Activated CD8-positive, alpha-beta memory T cell treated with anti-CD3 and anti-CD28 coated beads, Interleukin-2, amount 50 U/mL, for 1 hour (primary cell): ENCODE results near the gene HPSE2.

Experiments used
- DNase-seq: peaks from one replicate; pipeline ENCODE4 v3.0.0-alpha.2; 2020; ENCODE audit errors: extremely low read depth

Gene HPSE2

DNA sequence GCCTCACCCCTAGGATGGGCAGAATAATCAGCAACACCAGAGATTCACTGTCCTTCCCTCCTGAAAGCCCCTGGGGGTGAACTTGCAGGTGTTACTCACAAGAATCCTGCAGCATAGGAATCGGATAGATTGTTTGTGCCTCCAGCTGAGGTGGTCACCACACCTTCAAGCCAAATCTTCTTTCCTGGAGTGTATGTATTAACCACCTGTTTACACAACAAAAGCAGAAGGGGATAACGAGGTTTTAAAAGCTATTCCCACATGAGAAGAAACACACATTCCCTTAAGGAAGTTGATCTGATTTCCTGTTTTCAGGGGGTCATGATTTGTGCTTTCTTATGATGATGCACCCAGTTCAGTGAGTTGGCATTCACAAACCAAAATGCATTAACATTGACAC is 615.1 kb downstream of the HPSE2 start:
- DNase-seq = no peak

DNA sequence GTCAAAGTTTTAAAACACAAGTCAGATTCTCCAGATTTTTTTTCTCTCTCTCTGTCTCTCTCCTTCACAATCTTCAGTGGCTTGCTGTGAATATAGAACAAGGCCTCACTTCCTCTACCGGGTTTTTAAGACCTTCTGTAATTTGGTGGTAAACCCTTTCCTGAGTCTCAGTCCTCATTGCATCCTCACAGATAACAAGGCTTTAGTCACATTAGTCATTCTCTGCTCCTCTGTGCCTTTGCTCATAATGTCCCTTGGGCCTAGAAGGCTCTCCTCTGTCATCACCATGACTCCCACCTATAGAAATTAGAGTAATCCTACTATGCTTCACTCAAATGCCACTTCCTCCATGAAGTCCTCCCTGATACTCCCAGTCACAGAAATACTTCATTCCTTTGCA is 616.2 kb downstream of the HPSE2 start:
- no peak for DNase-seq

DNA sequence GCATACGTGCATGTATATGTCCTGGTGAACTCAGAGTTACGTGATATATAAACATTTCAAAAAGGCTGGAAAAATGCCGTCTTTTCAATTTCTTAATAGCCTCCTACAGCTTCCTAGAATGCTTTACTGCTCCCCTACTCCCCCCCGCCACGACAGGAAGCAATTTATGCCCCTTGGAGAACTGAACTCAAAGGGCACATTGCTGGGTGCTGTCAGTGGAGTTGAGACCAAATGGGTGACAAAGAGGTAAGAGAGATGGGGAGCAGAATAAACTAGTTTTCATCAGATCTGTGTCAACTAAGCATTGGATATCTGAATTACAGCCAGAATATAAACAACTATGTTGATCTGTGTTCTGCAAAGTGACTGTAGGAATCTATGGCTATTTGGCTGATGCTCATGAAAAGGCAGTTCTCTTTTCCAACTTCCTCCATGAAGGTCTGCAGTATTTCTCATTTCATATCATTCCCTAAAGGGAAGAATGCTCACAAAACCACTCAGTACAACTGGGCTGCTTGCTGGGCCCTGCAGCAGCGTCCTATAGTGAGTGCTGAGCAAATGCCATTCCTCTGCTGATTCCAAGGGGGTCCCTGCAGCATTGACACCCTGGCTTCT is 617.6 kb downstream of the HPSE2 start:
- no peak for DNase-seq

GRCh38 chr10:98613446-98613845 is 622.2 kb downstream of the HPSE2 start:
- DNase-seq = no peak

GRCh38 chr10:98611436-98611835 is 624.2 kb downstream of the HPSE2 start:
- no peak for DNase-seq

DNA sequence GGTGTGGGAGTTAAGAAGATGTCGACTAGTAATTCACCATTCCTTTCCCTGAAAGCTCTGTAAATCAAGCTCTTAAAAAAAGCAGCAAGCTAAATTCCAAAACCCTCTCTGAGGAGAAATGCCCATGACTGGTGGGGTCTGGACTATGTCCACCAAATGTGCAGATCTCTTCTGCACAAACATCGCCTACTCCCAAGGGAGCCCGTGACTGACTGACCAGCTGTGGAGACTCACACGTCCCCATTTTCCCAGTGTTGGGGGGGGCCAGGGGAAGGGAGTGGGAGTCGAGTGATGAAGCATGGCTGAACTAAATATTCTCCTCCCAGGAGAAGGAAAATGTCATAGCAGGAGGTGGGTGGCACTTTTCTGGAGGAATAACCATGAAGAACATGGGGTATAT is 624.8 kb downstream of the HPSE2 start:
- DNase-seq = no peak

GRCh38 chr10:98610301-98610700 is 625.4 kb downstream of the HPSE2 start:
- DNase-seq = no peak

DNA sequence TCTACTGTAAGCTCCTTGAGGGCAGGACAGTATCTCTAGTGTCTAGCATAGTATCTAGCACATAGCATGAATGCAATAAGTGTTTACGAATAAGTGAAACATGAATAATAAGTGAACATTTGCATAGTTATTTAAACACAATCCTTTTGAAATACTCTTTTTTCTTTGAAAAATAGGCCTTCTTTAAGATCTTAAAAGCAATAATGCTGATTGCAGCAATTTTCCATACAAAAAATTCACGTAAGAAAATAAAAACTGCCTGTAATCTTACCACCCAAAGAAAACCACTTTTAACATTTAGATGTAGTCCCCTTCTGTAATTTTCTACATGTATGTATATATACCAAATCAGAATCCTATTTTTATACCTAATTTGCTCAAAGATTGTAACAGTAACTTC is 626.4 kb downstream of the HPSE2 start:
- no peak for DNase-seq

DNA sequence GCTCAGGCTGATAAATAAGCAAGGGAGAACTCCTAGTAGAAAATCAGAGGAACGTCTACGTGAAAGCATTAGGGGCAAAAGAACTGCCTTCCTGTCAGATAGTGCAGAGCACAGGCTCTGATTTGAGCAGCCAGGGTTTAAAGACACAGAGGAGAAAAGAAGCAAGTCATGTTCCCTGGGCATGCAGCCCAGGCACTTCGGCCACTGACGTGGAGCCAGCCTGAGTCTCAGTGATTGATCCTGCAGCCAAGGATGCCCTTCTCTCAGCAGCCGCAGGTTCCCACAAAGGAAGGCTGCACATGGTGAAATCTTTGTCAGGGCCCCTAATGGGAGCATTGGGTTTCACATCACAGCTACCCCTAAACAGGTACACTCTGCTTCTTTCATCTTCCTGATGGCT is 627.2 kb downstream of the HPSE2 start:
- DNase-seq = no peak

GRCh38 chr10:98602224-98602623 is 633.4 kb downstream of the HPSE2 start:
- no peak for DNase-seq

DNA sequence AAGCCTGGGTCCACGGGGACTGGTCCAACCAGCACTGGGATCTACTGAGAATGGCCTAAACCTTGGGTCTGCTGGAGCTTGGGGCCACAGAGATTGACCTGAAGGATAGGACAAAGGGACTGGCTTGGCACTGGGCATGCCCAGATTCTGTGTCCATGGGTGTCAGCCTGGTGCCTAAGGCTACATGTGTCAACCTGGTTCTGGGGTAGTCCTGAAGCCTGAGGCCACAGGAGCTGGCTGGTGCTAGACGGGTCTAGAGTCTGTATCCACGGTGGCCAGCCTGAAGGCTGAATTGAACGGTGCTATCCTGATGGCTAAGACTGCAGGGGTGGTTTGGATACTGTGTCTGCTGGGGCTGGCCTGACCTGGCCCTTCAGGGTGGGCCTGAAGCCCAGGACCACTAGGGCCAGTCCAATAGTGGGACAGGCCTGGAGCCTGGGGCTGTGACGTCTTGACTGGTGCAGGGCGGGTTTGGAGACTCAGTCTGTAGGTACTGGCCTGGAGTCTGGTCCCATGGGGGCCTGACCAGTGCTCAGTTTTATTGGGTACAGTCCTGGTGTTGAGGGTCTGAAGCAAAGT is 636.5 kb downstream of the HPSE2 start:
- DNase-seq = no peak

DNA sequence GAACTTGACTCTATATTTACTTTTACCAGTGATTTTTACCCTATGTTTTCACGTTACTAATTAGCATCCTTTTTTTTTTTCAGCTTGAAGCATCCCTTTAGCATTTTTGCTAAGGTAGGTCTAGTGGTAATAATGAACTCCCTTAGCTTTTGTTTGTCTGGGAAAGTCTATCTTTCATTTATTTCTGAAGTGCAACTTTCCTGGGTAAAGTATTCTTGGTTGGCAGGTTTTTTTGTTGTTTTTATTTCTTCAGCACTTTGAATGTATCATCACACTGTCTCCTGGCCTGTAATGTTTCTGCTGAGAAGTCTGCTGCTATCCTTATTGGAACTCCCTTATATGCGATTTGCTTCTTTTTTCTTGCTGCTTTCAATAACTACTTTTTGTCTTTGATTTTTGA is 639.2 kb downstream of the HPSE2 start:
- DNase-seq = no peak

- no peak for DNase-seq
These were observed 646.0 kb downstream of the HPSE2 start for GRCh38 chr10:98589691-98590090.

- DNase-seq = no peak
These were observed 646.6 kb downstream of the HPSE2 start for GRCh38 chr10:98589007-98589406.

DNA sequence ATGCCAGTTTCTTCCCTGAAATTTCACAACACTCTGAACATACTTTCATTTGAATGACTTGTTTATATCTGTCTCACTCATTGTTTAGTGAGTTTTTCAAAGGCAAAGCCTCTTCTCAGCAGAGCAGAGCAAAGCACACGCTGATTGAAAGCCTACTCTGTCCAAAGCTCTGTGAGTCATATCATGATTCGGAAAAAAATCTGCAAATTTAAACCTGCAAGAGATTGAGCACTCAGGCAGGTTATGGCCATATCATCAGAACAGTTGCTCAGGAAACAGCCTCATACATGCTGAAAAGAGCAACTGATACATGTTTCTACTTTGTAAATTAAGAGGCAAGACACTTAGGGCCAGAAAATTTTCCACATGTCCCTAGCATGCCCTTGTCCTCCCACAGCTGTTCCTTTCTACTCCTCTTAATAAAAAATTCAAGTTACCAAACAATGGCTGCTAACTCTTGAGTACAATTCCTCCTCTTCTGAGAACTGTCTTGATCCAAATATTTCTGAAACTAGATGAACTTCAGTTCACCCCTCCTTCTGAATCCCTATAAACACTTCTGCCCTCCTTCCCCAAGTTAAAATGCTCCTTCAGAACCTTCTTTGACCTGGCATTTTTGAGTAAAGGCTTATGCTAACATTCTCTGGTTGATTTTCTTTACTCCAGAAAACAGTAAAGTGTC is 648.4 kb downstream of the HPSE2 start:
- no peak for DNase-seq

DNA sequence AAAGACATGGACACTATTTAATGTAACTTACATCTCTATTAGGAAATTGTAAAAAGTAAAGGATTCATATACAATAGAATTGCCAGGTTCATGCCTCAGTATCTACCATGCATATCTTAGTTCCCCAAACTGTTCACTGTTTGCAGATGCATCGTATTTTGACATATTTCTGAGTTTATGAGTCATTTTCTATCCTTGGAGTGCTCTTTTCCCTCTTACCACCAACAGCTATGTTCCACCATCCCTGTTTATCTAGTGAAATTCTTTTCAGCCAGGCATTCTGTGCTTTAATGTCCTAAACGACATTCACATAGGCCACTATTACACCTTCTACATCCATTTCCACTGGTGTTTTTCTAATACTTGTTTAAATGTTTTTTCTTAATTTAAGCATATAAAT is 649.6 kb downstream of the HPSE2 start:
- DNase-seq = no peak

- no peak for DNase-seq
These were observed 653.3 kb downstream of the HPSE2 start for GRCh38 chr10:98582363-98582762.

GRCh38 chr10:98577578-98577977 is 658.1 kb downstream of the HPSE2 start:
- DNase-seq = no peak

GRCh38 chr10:98577168-98577567 is 658.5 kb downstream of the HPSE2 start:
- DNase-seq = no peak

GRCh38 chr10:98576096-98576495 is 659.6 kb downstream of the HPSE2 start:
- DNase-seq = no peak

- no peak for DNase-seq
These were observed 663.1 kb downstream of the HPSE2 start for GRCh38 chr10:98572594-98572993.

DNA sequence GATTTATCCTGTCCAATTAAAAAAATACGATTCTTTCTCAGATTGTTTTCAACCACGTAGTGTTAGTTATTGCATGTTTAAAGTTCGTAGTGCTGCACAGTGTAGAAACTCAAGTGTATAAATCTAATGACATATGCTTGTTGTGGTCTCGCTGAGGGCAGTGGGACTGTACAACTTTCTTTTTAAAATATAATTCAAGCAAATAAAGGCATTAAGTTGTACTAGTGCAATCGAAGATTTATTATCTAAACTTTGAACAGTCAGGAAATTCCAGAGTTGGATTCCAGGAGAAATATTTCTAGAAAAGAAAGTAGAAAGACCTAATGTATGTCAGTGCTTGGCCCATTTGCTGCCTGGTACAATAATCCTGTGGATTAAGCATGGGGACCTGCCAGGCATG is 664.8 kb downstream of the HPSE2 start:
- no peak for DNase-seq

- DNase-seq = no peak
These were observed 665.8 kb downstream of the HPSE2 start for GRCh38 chr10:98569853-98570252.

GRCh38 chr10:98568551-98568950 is 667.1 kb downstream of the HPSE2 start:
- no peak for DNase-seq
